Stomach (tissue), 9 donors: ENCODE results near the gene ALKAL2. TPM values are rescaled to one million over a fixed set of nuclear protein-coding genes. Genes with fewer than 3 reads are reported as not detected.

Source experiments
- DNase-seq, 2 donors: peaks; one replicate each; pipeline versions ENCODE4 v3.0.0 to v3.0.0-alpha.2; 2013 to 2019
- H3K27ac ChIP-seq, 5 donors: fragments of 200-600 bp in 4 of 5; sonication (generic) in 4 of 5; one replicate each; pipeline ENCODE4 v1.5.1; 2013 to 2019; ENCODE audit warnings: mild to moderate bottlenecking in 1 of 5, moderate library complexity in 1 of 5
- H3K27me3 ChIP-seq, 3 donors: fragments of 200-600 bp; sonication (generic); one replicate each; pipeline ENCODE4 v1.5.1; 2017 to 2019; ENCODE audit warnings: mixed run types in 1 of 3
- H3K36me3 ChIP-seq, 4 donors: fragments of 200-600 bp; sonication (generic); 1 replicate in 3 of 4; 2 replicates in 1 of 4; pipeline ENCODE4 v1.5.1; 2016 to 2019
- H3K4me1 ChIP-seq, 4 donors: fragments of 200-600 bp; sonication (generic); one replicate each; pipeline ENCODE4 v1.5.1; 2016 to 2019
- H3K4me3 ChIP-seq, 4 donors: fragments of 200-600 bp; sonication (generic) in 3 of 4; one replicate each; pipeline ENCODE4 v1.5.1; 2016 to 2019; ENCODE audit warnings: mild to moderate bottlenecking in 1 of 4
- H3K9me3 ChIP-seq, 4 donors: fragments of 200-600 bp; sonication (generic); one replicate each; pipeline ENCODE4 v1.5.1; 2016 to 2019
- EP300 ChIP-seq: sonication (generic); formaldehyde crosslinking; IDR thresholded peaks from one replicate; pipeline ENCODE4 v1.6.1; 2017; ENCODE audit warnings: antibody characterized with exemption
- POLR2A ChIP-seq, 4 donors: fragments of 450-650 bp; IDR thresholded peaks; one replicate each; pipeline ENCODE4 v1.6.1; 2016; ENCODE audit warnings: antibody characterized with exemption in 4 of 4, control low read depth in 2 of 4, mild to moderate bottlenecking in 1 of 4, moderate library complexity in 1 of 4
- POLR2AphosphoS5 ChIP-seq, 3 donors: sonication (generic); formaldehyde crosslinking; IDR thresholded peaks; one replicate each; pipeline ENCODE4 v1.6.1; 2016; ENCODE audit warnings: antibody characterized with exemption in 3 of 3
- WGBS, 5 donors: extraction: QIAGEN DNeasy Blood & Tissue Kit in 3 of 5; methylation state at CpG; one replicate each; pipeline versions ENCODE4 v1.1.5 to v1.1.7; 2013 to 2018; 5-methylcytosine and 5-hydroxymethylcytosine counted together
- intact Hi-C: fragments of 100-400 bp; cut with DNase I; formaldehyde crosslinking; loops from one replicate; pipeline ENCODE4 v1.15.1; 2023; ENCODE audit warnings: low total_unique reads
- polyA plus RNA-seq, 3 donors: library from polyadenylated mRNA; stranded (reverse); fragments of 200-250 nt; gene quantifications; one replicate each; pipeline ENCODE4 v1.2.3, GENCODE V29; 2013
- total RNA-seq, 5 donors: library from RNA; depleted of rRNA; stranded (reverse); fragments of >200 nt; gene quantifications; one replicate each; pipeline versions ENCODE4 v1.1.0 to v1.2.3, GENCODE V29; 2014 to 2016
- TF ChIP-seq, protein P1 (sequence below), 7 experiments: fragments of 450-650 bp in 4 of 7; fragments of 200-600 bp in 3 of 7; sonication (generic) in 3 of 7; IDR thresholded peaks; one replicate each; pipeline ENCODE4 v1.5.1; 2016 to 2019; ENCODE audit warnings: antibody characterized with exemption in 7 of 7, control low read depth in 2 of 7, mild to moderate bottlenecking in 1 of 7
- donor health status: healthy with polysubstance abuse.
- donor health status: Bipolar disorder and iron deficiency.
- donor health status: healthy.

ALKAL2 gene
- total and polyA plus RNA-seq, 8 donors, result 0.45 to 29.8 (median 10.5) TPM

DNA sequence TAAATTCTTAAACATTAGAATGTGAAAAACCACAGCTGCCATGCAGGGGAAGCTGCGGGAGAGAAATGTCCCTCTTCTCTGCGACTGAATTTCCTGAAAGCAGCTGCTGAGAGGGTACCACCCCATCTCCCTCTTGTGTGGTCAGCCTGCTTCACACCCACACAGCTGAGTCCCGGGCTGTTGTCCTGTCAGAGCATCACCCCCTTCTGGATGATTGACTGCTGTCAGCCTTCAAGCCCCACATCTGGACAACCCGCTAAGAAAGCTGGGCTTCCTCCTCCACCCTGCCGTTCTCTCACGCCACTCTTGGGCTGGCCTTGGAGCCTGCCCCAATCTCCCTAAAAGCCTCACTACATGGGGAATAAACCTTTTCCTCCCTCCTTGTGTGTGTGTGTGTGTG is 50.0 kb downstream of the ALKAL2 start:
- no peak overlapping the region for H3K27ac ChIP-seq
- H3K27me3 ChIP-seq, result no peaks in the 10 kb centered on the region
- WGBS, 5 donors, result 65 to 79% (median 74%) methylated on average over 6 of the region's 6 CpGs
- no peak for DNase-seq
- peaks cover 0 to 9% (median 0%) of the 10 kb centered on the region in 4 donors for H3K4me1 ChIP-seq
- no peak overlapping the region for H3K4me3 ChIP-seq
- peaks cover 9 to 50% (median 44%) of the 10 kb centered on the region in 4 donors for H3K36me3 ChIP-seq
- TF ChIP-seq POLR2A (IDR thresholded peaks at IDR 0.05) (no peak), EP300 (no peak)
- intact Hi-C loops, result no loop called here
- no peaks in the 10 kb centered on the region for H3K9me3 ChIP-seq

GRCh38 chr2:236993-237539 is 50.8 kb downstream of the ALKAL2 start:
- Histone ChIP-seq H3K27me3 (no peaks in the 10 kb centered on the region), H3K27ac (no peak overlapping the region), H3K9me3 (no peaks in the 10 kb centered on the region), H3K4me3 (no peak overlapping the region), H3K4me1 (peaks cover 0 to 9% (median 0%) of the 10 kb centered on the region in 4 donors), H3K36me3 (peaks cover 9 to 50% (median 38%) of the 10 kb centered on the region in 4 donors)
- no peak for DNase-seq
- intact Hi-C loops, result no loop called here
- TF ChIP-seq, protein P1, sequence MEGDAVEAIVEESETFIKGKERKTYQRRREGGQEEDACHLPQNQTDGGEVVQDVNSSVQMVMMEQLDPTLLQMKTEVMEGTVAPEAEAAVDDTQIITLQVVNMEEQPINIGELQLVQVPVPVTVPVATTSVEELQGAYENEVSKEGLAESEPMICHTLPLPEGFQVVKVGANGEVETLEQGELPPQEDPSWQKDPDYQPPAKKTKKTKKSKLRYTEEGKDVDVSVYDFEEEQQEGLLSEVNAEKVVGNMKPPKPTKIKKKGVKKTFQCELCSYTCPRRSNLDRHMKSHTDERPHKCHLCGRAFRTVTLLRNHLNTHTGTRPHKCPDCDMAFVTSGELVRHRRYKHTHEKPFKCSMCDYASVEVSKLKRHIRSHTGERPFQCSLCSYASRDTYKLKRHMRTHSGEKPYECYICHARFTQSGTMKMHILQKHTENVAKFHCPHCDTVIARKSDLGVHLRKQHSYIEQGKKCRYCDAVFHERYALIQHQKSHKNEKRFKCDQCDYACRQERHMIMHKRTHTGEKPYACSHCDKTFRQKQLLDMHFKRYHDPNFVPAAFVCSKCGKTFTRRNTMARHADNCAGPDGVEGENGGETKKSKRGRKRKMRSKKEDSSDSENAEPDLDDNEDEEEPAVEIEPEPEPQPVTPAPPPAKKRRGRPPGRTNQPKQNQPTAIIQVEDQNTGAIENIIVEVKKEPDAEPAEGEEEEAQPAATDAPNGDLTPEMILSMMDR (IDR thresholded peaks at IDR 0.05), result no peak
- WGBS, 5 donors, result 79 to 91% (median 87%) methylated on average over 6 of the region's 6 CpGs

GRCh38 chr2:234421-234820 is 53.5 kb downstream of the ALKAL2 start:
- 51 to 80% (median 60%) methylated on average over 4 of the region's 4 CpGs for WGBS, 5 donors
- H3K9me3 ChIP-seq, result no peaks in the 10 kb centered on the region
- H3K36me3 ChIP-seq, result peaks cover under 1 to 49% (median 37%) of the 10 kb centered on the region in 4 donors
- intact Hi-C loops, result no loop called here
- TF ChIP-seq POLR2A (IDR thresholded peaks at IDR 0.05) (no peak), POLR2AphosphoS5 (IDR thresholded peaks at IDR 0.05) (no peak), EP300 (no peak)
- TF ChIP-seq, protein P1 (IDR thresholded peaks at IDR 0.05), result no peak
- no peak overlapping the region for H3K27ac ChIP-seq
- H3K4me1 ChIP-seq, result peaks cover 0 to 9% (median 0%) of the 10 kb centered on the region in 4 donors
- no peak for DNase-seq
- H3K4me3 ChIP-seq, result no peak overlapping the region
- H3K27me3 ChIP-seq, result no peaks in the 10 kb centered on the region

- Histone ChIP-seq H3K36me3 (peaks cover 0 to 55% (median 42%) of the 10 kb centered on the region in 4 donors), H3K4me1 (peaks cover 0 to 8% (median 0%) of the 10 kb centered on the region in 4 donors), H3K9me3 (no peaks in the 10 kb centered on the region), H3K27me3 (no peaks in the 10 kb centered on the region), H3K27ac (no peak overlapping the region), H3K4me3 (no peak overlapping the region)
- intact Hi-C loops, result no loop called here
- TF ChIP-seq, protein P1 (IDR thresholded peaks at IDR 0.05), result no peak
- TF ChIP-seq POLR2A (IDR thresholded peaks at IDR 0.05) (no peak), EP300 (no peak)
- 81 to 95% (median 85%) methylated on average over 7 of the region's 7 CpGs for WGBS, 5 donors
- no peak for DNase-seq
Measured at GRCh38 chr2:233030-233429, 54.9 kb downstream of the ALKAL2 start.

DNA sequence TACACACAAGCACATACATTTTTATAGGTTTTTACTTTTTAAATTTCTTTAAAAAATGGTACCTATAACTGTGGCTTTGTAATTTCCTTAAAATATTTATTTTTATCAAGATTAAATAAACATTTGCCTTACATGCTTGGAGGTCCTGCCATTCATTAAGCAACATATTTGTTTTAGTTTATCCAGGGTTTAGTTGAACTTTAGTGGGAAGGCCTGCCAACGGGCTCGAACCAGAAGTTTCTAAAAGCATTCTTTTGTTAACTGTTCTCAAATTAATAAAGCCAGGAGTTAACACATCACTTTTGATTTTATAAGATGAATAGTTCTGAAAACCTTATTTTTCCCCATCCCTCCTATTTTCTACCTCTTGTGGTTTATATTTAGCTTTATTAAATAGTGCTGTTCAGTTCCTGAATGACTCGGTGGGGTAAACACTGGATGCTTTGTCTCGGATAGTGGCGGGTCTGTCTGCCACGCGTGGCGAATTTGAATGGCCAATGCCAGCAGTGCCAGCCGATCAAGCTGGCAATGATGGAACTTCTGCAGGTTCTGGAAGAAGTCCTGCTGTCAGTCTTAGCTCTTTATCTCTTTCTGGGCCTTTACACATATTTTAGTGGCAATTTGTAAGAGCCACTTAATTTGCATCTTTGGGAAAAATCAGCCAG is 56.2 kb downstream of the ALKAL2 start:
- no peak overlapping the region for H3K27ac ChIP-seq
- no peak for DNase-seq
- intact Hi-C loops, result no loop called here

More for the DNA sequence above, 56.2 kb downstream of the ALKAL2 start:
- H3K9me3 ChIP-seq, result no peaks in the 10 kb centered on the region
- no peaks in the 10 kb centered on the region for H3K27me3 ChIP-seq
- H3K4me3 ChIP-seq, result no peak overlapping the region
- no peaks in the 10 kb centered on the region for H3K4me1 ChIP-seq
- TF ChIP-seq POLR2A (IDR thresholded peaks at IDR 0.05) (no peak), EP300 (no peak), POLR2AphosphoS5 (IDR thresholded peaks at IDR 0.05) (no peak)
- TF ChIP-seq, protein P1 (IDR thresholded peaks at IDR 0.05), result no peak
- 51 to 65% (median 54%) methylated on average over 9 of the region's 9 CpGs for WGBS, 5 donors
- H3K36me3 ChIP-seq, result peaks cover 6 to 68% (median 54%) of the 10 kb centered on the region in 4 donors
